ENCODE data around the gene AKAP12.
A peak's percentile ranks its signal among the peaks of the same experiment; 100 is the strongest.

Gene AKAP12

GRCh38 chr6:151207674-151208073, 32.1 kb upstream of the AKAP12 start:
- Histone ChIP-seq H3K4me2 (ENCODE audit: low read depth, low read length, poor library complexity, severe bottlenecking) (no peak overlapping the region), H3K9me3 (ENCODE audit: insufficient read depth, low read depth, low read length) (no peaks in the 10 kb centered on the region), H3K4me3 (ENCODE audit: low read length, poor library complexity, severe bottlenecking) (no peak overlapping the region), H3F3A (ENCODE audit: low read depth) (no peaks in the 10 kb centered on the region), H2AFZ (ENCODE audit: low read length) (no peak overlapping the region), H3K9ac (ENCODE audit: low read depth, low read length, poor library complexity, severe bottlenecking) (no peak overlapping the region), H3K27me3 (ENCODE audit: insufficient read depth, low read length, poor library complexity, severe bottlenecking) (no peaks in the 10 kb centered on the region), H4K20me1 (ENCODE audit: insufficient read depth, low read length, poor library complexity, severe bottlenecking) (no peaks in the 10 kb centered on the region), H3K79me2 (ENCODE audit: insufficient read depth, low read length) (no peaks in the 10 kb centered on the region), H3K36me3 (ENCODE audit: insufficient read depth, low read length) (no peaks in the 10 kb centered on the region), H3K4me1 (ENCODE audit: insufficient read depth, low read length, poor library complexity, severe bottlenecking) (no peaks in the 10 kb centered on the region), H3K9me2 (replicated peaks; ENCODE audit: low read depth, low read length) (no peaks in the 10 kb centered on the region)
- TF ChIP-seq CTCF (conservative IDR thresholded peaks at IDR 0.05; ENCODE audit: low read length) (no peak), EZH2phosphoT487 (IDR thresholded peaks at IDR 0.05; ENCODE audit: borderline replicate concordance) (no peak)

GRCh38 chr6:151209071-151209831, 30.5 kb upstream of the AKAP12 start:
- no peaks in the 10 kb centered on the region for H3K9me2 ChIP-seq (replicated peaks; ENCODE audit: low read depth, low read length)
- H3F3A ChIP-seq (ENCODE audit: low read depth), result no peaks in the 10 kb centered on the region
- H3K4me3 ChIP-seq (ENCODE audit: low read length, poor library complexity, severe bottlenecking), result no peak overlapping the region
- H3K27me3 ChIP-seq (ENCODE audit: insufficient read depth, low read length, poor library complexity, severe bottlenecking), result no peaks in the 10 kb centered on the region
- H3K4me2 ChIP-seq (ENCODE audit: low read depth, low read length, poor library complexity, severe bottlenecking), result no peak overlapping the region
- no peaks in the 10 kb centered on the region for H3K4me1 ChIP-seq (ENCODE audit: insufficient read depth, low read length, poor library complexity, severe bottlenecking)
- no peaks in the 10 kb centered on the region for H3K36me3 ChIP-seq (ENCODE audit: insufficient read depth, low read length)
- no peaks in the 10 kb centered on the region for H3K9me3 ChIP-seq (ENCODE audit: insufficient read depth, low read depth, low read length)
- H2AFZ ChIP-seq (ENCODE audit: low read length), result 0 out of 2 replicates have a peak overlapping the region, but pooled peaks have one; percentile 36
- no peak overlapping the region for H3K9ac ChIP-seq (ENCODE audit: low read depth, low read length, poor library complexity, severe bottlenecking)
- TF ChIP-seq CTCF (conservative IDR thresholded peaks at IDR 0.05; ENCODE audit: low read length) (no peak), EZH2phosphoT487 (IDR thresholded peaks at IDR 0.05; ENCODE audit: borderline replicate concordance) (no peak)
- no peaks in the 10 kb centered on the region for H4K20me1 ChIP-seq (ENCODE audit: insufficient read depth, low read length, poor library complexity, severe bottlenecking)
- no peaks in the 10 kb centered on the region for H3K79me2 ChIP-seq (ENCODE audit: insufficient read depth, low read length)

- H3K4me1 ChIP-seq (ENCODE audit: insufficient read depth, low read length, poor library complexity, severe bottlenecking), result no peaks in the 10 kb centered on the region
- TF ChIP-seq EZH2phosphoT487 (IDR thresholded peaks at IDR 0.05; ENCODE audit: borderline replicate concordance) (no peak), CTCF (conservative IDR thresholded peaks at IDR 0.05; ENCODE audit: low read length) (no peak)
- no peak overlapping the region for H3K4me3 ChIP-seq (ENCODE audit: low read length, poor library complexity, severe bottlenecking)
- no peaks in the 10 kb centered on the region for H4K20me1 ChIP-seq (ENCODE audit: insufficient read depth, low read length, poor library complexity, severe bottlenecking)
- H3K79me2 ChIP-seq (ENCODE audit: insufficient read depth, low read length), result no peaks in the 10 kb centered on the region
- no peak overlapping the region for H2AFZ ChIP-seq (ENCODE audit: low read length)
- no peaks in the 10 kb centered on the region for H3K27me3 ChIP-seq (ENCODE audit: insufficient read depth, low read length, poor library complexity, severe bottlenecking)
- H3K9me2 ChIP-seq (replicated peaks; ENCODE audit: low read depth, low read length), result no peaks in the 10 kb centered on the region
- no peaks in the 10 kb centered on the region for H3F3A ChIP-seq (ENCODE audit: low read depth)
- no peaks in the 10 kb centered on the region for H3K36me3 ChIP-seq (ENCODE audit: insufficient read depth, low read length)
- H3K9me3 ChIP-seq (ENCODE audit: insufficient read depth, low read depth, low read length), result no peaks in the 10 kb centered on the region
- no peak overlapping the region for H3K9ac ChIP-seq (ENCODE audit: low read depth, low read length, poor library complexity, severe bottlenecking)
- no peak overlapping the region for H3K4me2 ChIP-seq (ENCODE audit: low read depth, low read length, poor library complexity, severe bottlenecking)
These were observed 28.7 kb upstream of the AKAP12 start for GRCh38 chr6:151211075-151211474.

Data from Loucy (cell line).